Sciatic nerve (tissue), 2 donors: ENCODE data around the gene ERP44. TPM values are rescaled to one million over a fixed set of nuclear protein-coding genes. Genes with fewer than 3 reads are reported as not detected.

Source experiments
- ATAC-seq: fragments of 200-7000 bp; cut with Tn5 transposase; one replicate; pipeline ENCODE4 v1.9.1; 2020; ENCODE audit warnings: mild to moderate bottlenecking, moderate library complexity
- DNase-seq: peaks from one replicate; pipeline ENCODE4 v3.0.0-alpha.2; 2020; ENCODE audit warnings: low spot score
- intact Hi-C: fragments of 100-400 bp; cut with DNase I; formaldehyde crosslinking; loops from one replicate; pipeline ENCODE4 v1.14.2; 2022
- total RNA-seq: library from RNA; stranded (reverse); fragmentation: NEBNext Ultra II Directional; extraction: Animal tissue kit (Norgen Biotek cat#: 25700); gene quantifications from one replicate; pipeline ENCODE4 v1.2.1, GENCODE V29; 2021
- donor health status: DM: no; HTN: no; CAD: no.
- donor health status: DM: no; HTN: no; CAD: no.

The ERP44 gene
- total RNA-seq, 1 donor from 2014 or later: 15.9 TPM

DNA sequence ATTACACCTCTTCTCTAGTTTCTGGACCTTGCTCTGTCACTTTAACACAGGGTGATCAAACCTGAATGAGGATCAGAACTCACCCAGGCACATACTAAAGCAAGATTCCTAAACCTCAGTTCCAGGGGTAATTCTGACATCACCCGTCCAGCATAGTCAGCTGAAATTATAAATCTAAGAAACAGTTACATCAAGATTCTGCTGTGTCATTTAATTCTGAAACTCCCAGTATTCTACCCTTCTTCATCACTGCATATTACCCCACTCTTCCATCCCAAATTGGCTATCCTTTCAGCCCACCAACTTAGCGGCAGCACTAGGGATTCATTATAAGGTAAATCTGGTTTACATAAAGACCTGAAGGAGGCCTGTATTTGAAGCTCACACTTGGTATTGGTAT, 128.3 kb downstream of the ERP44 start:
- ATAC-seq (no peak), DNase-seq (no peak)
- intact Hi-C loops: no loop called here

- DNase-seq (no peak), ATAC-seq (no peak)
- intact Hi-C loops: no loop called here
Measured at GRCh38 chr9:99967457-99967856, 131.3 kb downstream of the ERP44 start.

- intact Hi-C loops: no loop called here
- ATAC-seq (no peak), DNase-seq (no peak)
Measured at GRCh38 chr9:99966716-99967115, 132.1 kb downstream of the ERP44 start.

GRCh38 chr9:99966001-99966400, 132.8 kb downstream of the ERP44 start:
- ATAC-seq: no peak
- intact Hi-C loops: no loop called here
- DNase-seq: no peak

DNA sequence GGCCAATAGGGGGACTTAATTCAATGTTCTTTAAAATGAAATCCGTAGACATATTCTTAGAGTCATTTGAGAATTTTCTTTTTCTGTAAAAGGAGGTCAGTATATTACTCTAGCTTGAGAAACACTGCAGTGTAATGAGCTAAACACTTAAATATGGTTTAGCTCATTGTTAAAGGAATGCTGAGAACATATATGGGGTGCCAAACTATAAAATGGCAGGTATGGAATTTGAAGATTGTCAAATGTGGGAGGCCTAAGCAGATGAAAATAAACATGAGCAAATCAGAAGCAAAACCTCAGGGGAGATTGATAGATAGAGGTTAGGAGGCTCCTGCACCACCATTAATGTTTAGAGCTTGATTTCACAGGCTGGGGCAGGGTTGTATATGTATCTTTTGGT, 134.5 kb downstream of the ERP44 start:
- ATAC-seq: no peak
- intact Hi-C loops: loop anchor here (2.0 kb wide), 1 partner anchor 20 kb away; no protein-coding TSS in a partner anchor

DNA sequence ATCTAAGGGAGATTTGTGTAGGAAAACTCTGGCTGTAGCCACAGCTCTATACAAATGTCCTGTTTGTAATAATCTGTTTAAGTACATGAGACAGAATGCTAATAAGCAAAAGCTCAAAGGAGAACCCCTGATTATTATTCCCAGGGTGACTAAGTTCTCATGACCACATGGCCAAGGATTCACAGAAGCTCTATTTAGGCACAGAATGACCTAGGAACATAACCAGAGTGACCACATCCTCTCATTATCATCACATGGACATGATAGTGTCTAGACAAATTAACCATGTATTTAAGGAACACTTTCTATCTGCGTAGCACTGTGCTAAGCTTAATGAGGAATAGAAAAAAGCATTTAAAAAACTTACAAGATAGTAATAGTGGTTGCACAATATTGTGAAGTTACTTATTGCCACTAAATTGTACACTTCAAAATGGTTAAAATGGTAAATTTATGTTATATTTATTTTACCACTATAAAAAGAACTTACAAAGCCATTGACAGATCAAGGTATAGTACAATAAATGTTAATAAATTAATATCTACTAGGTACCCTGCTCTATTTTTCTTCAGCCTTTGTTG, 136.0 kb downstream of the ERP44 start:
- DNase-seq: no peak
- no peak for ATAC-seq
- intact Hi-C loops: no loop called here

More for the DNA sequence above, 134.5 kb downstream of the ERP44 start:
- DNase-seq: no peak

DNA sequence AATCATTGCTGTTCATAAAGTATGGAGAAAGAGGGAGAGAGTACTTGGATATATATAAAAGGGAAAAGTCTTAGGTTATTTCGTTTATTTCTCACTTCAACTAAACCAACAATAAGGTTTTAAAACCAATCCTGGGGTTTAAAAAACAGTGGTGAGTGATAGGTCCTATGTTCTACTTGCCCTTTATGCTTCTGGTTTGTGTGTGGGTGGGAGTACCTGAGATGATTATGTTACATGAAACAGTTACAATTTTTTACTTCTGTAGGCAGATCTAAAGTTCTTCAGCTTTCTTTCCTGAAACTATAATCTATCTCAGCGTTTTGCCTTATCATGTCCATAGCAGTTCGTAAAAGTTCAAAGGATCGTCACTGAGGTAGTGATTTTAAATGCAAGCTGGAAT, 143.2 kb downstream of the ERP44 start:
- no peak for ATAC-seq
- intact Hi-C loops: no loop called here
- DNase-seq: no peak

DNA sequence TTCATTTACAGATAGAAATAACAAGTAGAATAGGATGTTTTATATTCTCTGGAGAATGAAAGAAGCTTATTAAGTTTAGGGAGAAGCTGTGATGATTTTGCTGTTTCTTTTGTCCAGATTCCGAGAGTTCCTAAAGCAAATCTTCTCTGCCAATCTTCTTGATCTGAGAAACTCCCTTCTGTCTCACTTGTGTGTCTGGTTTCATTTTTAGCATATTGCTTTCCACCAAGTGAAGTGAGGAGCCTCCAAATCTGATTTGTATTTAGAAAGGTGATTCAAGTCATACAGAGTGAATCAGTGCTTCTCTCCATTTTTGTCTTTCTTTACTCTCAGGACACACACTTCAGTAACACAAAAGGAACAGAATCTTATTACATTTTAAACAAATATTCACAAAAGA, 144.0 kb downstream of the ERP44 start:
- ATAC-seq (no peak), DNase-seq (no peak)
- intact Hi-C loops: no loop called here

GRCh38 chr9:99953861-99954507, 144.8 kb downstream of the ERP44 start:
- intact Hi-C loops: no loop called here
- ATAC-seq: no peak
- DNase-seq: no peak

DNA sequence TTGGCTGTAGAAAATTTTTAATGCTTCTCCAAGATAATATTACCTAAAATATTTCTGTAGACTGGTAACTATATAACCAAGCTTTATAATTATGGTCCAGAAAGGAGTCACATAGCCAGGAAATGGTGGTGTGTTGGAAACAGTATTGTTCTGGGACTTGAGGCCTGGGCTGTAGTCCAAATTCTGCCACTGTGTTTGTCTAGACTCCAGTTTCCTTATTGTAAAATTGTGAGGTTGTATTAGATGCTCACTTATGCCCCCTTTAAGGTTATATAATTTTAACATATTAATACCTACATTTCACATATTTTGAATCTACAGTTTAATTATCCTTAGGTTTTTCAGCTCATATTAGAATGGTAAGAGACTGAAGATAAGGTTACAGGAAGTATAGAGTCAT, 149.9 kb downstream of the ERP44 start:
- ATAC-seq (no peak), DNase-seq (no peak)
- intact Hi-C loops: no loop called here

- ATAC-seq: no peak
- intact Hi-C loops: no loop called here
- no peak for DNase-seq
Measured at GRCh38 chr9:99948482-99948881, 150.3 kb downstream of the ERP44 start.

DNA sequence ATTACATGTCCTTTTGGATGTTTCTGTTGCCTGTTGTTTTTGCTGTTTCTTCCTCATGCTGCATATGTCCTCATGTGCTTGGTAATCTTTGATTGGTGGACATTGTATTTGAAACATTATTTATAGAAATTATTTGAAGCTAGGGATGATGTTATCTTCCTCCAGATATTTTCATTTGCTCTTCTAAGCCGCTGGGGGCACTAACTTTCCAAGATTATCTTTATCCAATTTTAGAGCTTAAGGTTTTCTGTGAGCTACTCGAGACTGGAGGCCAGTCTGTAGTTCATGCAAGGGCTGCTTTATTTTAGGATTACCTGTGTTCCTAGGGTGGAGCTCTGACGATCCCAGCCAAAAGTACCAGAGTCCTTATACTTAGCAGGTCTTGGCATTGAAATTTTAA, 151.4 kb downstream of the ERP44 start:
- intact Hi-C loops: no loop called here
- no peak for ATAC-seq
- no peak for DNase-seq

GRCh38 chr9:99936947-99937587, 161.7 kb downstream of the ERP44 start:
- no peak for ATAC-seq
- DNase-seq: no peak
- intact Hi-C loops: no loop called here

DNA sequence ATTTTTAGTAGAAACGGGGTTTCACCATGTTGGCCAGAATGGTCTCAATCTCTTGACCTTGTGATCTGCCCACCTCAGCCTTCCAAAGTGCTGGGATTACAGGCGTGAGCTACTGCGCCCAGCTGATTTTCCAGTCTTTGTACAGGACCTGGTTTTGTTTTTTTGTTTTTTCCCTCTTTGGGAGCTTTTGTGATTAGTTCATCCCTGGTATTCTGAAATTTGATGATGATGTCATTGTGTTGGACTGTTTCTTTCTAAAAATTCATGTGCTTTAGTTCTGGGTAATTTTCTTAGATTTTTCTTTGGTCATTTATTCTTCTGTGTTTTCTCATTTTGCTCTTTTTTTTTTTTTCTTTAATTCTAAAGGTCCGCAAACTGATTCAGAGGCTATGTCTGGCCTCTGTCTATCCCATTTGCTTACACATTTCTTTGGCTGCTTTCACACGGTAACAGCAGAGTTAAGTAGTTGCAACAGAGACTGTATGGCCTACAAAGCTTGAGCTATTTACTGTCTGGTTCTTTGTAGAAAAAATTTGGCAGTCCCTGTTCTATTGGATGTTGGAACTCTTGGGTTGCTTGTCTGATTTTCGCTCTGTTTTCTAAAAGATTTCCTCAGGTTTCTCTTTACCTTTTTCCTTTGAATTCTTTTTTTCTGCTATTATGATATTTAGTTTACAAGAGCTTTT, 167.5 kb downstream of the ERP44 start:
- ATAC-seq: no peak
- intact Hi-C loops: no loop called here
- no peak for DNase-seq

DNA sequence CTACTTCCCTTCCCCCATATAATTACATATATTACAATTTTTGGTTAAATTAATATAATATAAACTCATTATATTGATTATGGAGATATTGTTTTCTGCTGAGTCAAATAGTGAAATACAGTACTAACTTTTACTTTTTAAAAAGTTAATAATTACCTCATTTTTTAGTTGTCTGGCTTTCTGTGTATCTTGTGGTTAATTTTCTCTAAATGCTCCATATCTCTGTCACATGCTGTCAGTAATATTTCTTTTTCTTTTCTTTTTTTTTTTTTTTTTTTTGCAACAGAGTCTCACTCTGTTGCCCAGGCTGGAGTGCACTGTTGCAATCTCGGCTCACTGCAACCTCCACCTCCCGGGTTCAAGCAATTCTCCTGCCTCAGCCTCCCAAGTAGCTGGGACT, 169.1 kb downstream of the ERP44 start:
- no peak for DNase-seq
- intact Hi-C loops: no loop called here
- no peak for ATAC-seq

Other genes with a start within 250 kb of the ERP44 start
- 42.1 TPM for gene STX17, start 192.3 kb downstream of the ERP44 start, total RNA-seq
- 32.4 TPM for gene INVS, start 243 bp upstream of the ERP44 start, total RNA-seq